ENCODE data around the gene MGP. TPM values are rescaled to one million over a fixed set of nuclear protein-coding genes. Genes with fewer than 3 reads are reported as not detected.

The MGP gene
- total RNA-seq (ENCODE audit: unreplicated experiment): not detected
- long read RNA-seq: 0 reads

- Mint-ChIP-seq H3K27ac (ENCODE audit: unreplicated experiment) (no peak within 1 kb of the TSS), H3K4me1 (ENCODE audit: low read depth, unreplicated experiment) (peaks cover 12% of the 10 kb centered on the region), H3K4me3 (ENCODE audit: unreplicated experiment) (no peak within 1 kb of the TSS), H3K27me3 (ENCODE audit: unreplicated experiment) (no peaks in the 10 kb centered on the region), H3K36me3 (ENCODE audit: unreplicated experiment) (no peaks in the 10 kb centered on the region), H3K9me3 (ENCODE audit: unreplicated experiment) (no peaks in the 10 kb centered on the region)
- DNase-seq: no peak
- TF ChIP-seq, protein P1, sequence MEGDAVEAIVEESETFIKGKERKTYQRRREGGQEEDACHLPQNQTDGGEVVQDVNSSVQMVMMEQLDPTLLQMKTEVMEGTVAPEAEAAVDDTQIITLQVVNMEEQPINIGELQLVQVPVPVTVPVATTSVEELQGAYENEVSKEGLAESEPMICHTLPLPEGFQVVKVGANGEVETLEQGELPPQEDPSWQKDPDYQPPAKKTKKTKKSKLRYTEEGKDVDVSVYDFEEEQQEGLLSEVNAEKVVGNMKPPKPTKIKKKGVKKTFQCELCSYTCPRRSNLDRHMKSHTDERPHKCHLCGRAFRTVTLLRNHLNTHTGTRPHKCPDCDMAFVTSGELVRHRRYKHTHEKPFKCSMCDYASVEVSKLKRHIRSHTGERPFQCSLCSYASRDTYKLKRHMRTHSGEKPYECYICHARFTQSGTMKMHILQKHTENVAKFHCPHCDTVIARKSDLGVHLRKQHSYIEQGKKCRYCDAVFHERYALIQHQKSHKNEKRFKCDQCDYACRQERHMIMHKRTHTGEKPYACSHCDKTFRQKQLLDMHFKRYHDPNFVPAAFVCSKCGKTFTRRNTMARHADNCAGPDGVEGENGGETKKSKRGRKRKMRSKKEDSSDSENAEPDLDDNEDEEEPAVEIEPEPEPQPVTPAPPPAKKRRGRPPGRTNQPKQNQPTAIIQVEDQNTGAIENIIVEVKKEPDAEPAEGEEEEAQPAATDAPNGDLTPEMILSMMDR (IDR thresholded peaks at IDR 0.05; ENCODE audit: partially characterized antibody, unreplicated experiment): no peak
These were observed at the start of gene MGP for GRCh38 chr12:14885718-14886221. Gene MGP (minus strand): TSS chr12:14885854. CDS start chr12:14885791, 63 bp downstream.

- no peaks in the 10 kb centered on the region for H3K27me3 Mint-ChIP-seq (ENCODE audit: unreplicated experiment)
- no peak overlapping the region for H3K27ac Mint-ChIP-seq (ENCODE audit: unreplicated experiment)
- TF ChIP-seq, protein P1 (IDR thresholded peaks at IDR 0.05; ENCODE audit: partially characterized antibody, unreplicated experiment): no peak
- H3K36me3 Mint-ChIP-seq (ENCODE audit: unreplicated experiment): no peaks in the 10 kb centered on the region
- H3K9me3 Mint-ChIP-seq (ENCODE audit: unreplicated experiment): no peaks in the 10 kb centered on the region
- no peak overlapping the region for H3K4me3 Mint-ChIP-seq (ENCODE audit: unreplicated experiment)
- no peak for DNase-seq
- H3K4me1 Mint-ChIP-seq (ENCODE audit: low read depth, unreplicated experiment): peaks cover 4% of the 10 kb centered on the region
These were observed 49.4 kb upstream of the MGP start for GRCh38 chr12:14935031-14935430.

DNA sequence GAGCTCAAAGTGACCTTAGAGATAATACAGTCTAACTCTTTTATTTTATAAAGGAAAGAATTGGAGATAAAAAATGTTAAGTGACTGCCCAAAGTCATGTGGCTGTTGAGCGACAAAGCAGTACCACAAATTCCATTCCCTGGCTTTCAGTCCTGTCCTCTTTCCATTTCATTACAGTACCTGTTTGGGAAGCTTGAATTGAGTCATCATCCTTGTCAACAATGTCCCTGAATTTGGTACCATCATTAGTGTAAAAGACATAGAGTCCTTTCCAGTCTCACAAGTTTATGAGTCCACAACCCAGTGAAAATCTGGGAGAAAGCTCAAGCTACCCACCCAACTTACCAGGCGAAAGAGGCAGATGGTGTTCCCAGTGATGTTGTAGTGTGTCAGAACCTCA is 48.9 kb upstream of the MGP start:
- Mint-ChIP-seq H3K4me1 (ENCODE audit: low read depth, unreplicated experiment) (peaks cover 4% of the 10 kb centered on the region), H3K27me3 (ENCODE audit: unreplicated experiment) (no peaks in the 10 kb centered on the region), H3K27ac (ENCODE audit: unreplicated experiment) (no peak overlapping the region), H3K4me3 (ENCODE audit: unreplicated experiment) (no peak overlapping the region), H3K36me3 (ENCODE audit: unreplicated experiment) (no peaks in the 10 kb centered on the region), H3K9me3 (ENCODE audit: unreplicated experiment) (no peaks in the 10 kb centered on the region)
- DNase-seq: no peak
- TF ChIP-seq, protein P1 (IDR thresholded peaks at IDR 0.05; ENCODE audit: partially characterized antibody, unreplicated experiment): no peak

- Mint-ChIP-seq H3K36me3 (ENCODE audit: unreplicated experiment) (no peaks in the 10 kb centered on the region), H3K4me3 (ENCODE audit: unreplicated experiment) (no peak overlapping the region), H3K27me3 (ENCODE audit: unreplicated experiment) (no peaks in the 10 kb centered on the region), H3K27ac (ENCODE audit: unreplicated experiment) (no peak overlapping the region), H3K4me1 (ENCODE audit: low read depth, unreplicated experiment) (peaks cover 2% of the 10 kb centered on the region), H3K9me3 (ENCODE audit: unreplicated experiment) (no peaks in the 10 kb centered on the region)
- no peak for DNase-seq
- TF ChIP-seq, protein P1 (IDR thresholded peaks at IDR 0.05; ENCODE audit: partially characterized antibody, unreplicated experiment): no peak
These were observed 46.3 kb upstream of the MGP start for GRCh38 chr12:14931791-14932560.

- H3K36me3 Mint-ChIP-seq (ENCODE audit: unreplicated experiment): no peaks in the 10 kb centered on the region
- H3K4me1 Mint-ChIP-seq (ENCODE audit: low read depth, unreplicated experiment): no peaks in the 10 kb centered on the region
- H3K27me3 Mint-ChIP-seq (ENCODE audit: unreplicated experiment): no peaks in the 10 kb centered on the region
- H3K9me3 Mint-ChIP-seq (ENCODE audit: unreplicated experiment): no peaks in the 10 kb centered on the region
- no peak overlapping the region for H3K27ac Mint-ChIP-seq (ENCODE audit: unreplicated experiment)
- H3K4me3 Mint-ChIP-seq (ENCODE audit: unreplicated experiment): no peak overlapping the region
- TF ChIP-seq, protein P1 (IDR thresholded peaks at IDR 0.05; ENCODE audit: partially characterized antibody, unreplicated experiment): no peak
- no peak for DNase-seq
These were observed 45.7 kb upstream of the MGP start for GRCh38 chr12:14931359-14931758.
